H9 (cell line): ENCODE measurements around the gene SLC25A22. TPM values are rescaled to one million over a fixed set of nuclear protein-coding genes. Genes with fewer than 3 reads are reported as not detected.
A peak's percentile ranks its signal among the peaks of the same experiment; 100 is the strongest.

Experiments used
- DNase-seq: peaks from one replicate; pipeline ENCODE4 v3.0.0-alpha.2; 2017
- H2AFZ ChIP-seq: one replicate; pipeline ENCODE4 v1.6.1; 2013; ENCODE audit warnings: mild to moderate bottlenecking, low read length, control low read depth, moderate library complexity
- H2AK5ac ChIP-seq: 2 replicates; pipeline ENCODE4 v1.6.1; 2013; ENCODE audit warnings: low read length, control low read depth, mixed read lengths; ENCODE audit not compliant: insufficient read length
- H2BK120ac ChIP-seq: one replicate; pipeline ENCODE4 v1.6.1; 2013; ENCODE audit warnings: low read depth, mild to moderate bottlenecking, low read length, control low read depth, inconsistent platforms; ENCODE audit not compliant: poor library complexity, severe bottlenecking
- H2BK12ac ChIP-seq: 2 replicates; pipeline ENCODE4 v1.6.1; 2013; ENCODE audit warnings: low read length, control low read depth, mixed read lengths, low read depth; ENCODE audit not compliant: insufficient read length
- H2BK15ac ChIP-seq: 2 replicates; pipeline ENCODE4 v1.6.1; 2013; ENCODE audit warnings: low read depth, low read length, control low read depth
- H2BK20ac ChIP-seq: one replicate; pipeline ENCODE4 v1.6.1; 2013; ENCODE audit warnings: low read depth, mild to moderate bottlenecking, low read length, control low read depth, inconsistent platforms; ENCODE audit not compliant: poor library complexity, severe bottlenecking
- H2BK5ac ChIP-seq: 2 replicates; pipeline ENCODE4 v1.6.1; 2013; ENCODE audit warnings: low read length, control low read depth, mixed read lengths; ENCODE audit not compliant: insufficient read length
- H3K14ac ChIP-seq: 2 replicates; pipeline ENCODE4 v1.6.1; 2013; ENCODE audit warnings: low read length, control low read depth; ENCODE audit not compliant: insufficient read depth
- H3K18ac ChIP-seq: 2 replicates; pipeline ENCODE4 v1.6.1; 2013; ENCODE audit warnings: low read depth, mild to moderate bottlenecking, mixed read lengths, low read length, control low read depth; ENCODE audit not compliant: insufficient read length
- H3K23ac ChIP-seq: 2 replicates; pipeline ENCODE4 v1.6.1; 2013; ENCODE audit warnings: low read length, control low read depth, mixed read lengths, low read depth; ENCODE audit not compliant: insufficient read length
- H3K23me2 ChIP-seq: 2 replicates; pipeline ENCODE4 v1.6.1; 2013; ENCODE audit warnings: low read depth, mild to moderate bottlenecking, mixed read lengths, low read length, control low read depth; ENCODE audit not compliant: insufficient read length, poor library complexity, severe bottlenecking
- H3K27ac ChIP-seq: 2 replicates; pipeline ENCODE4 v1.5.1; 2013; ENCODE audit warnings: low read length, control low read depth, mixed read lengths, low read depth; ENCODE audit not compliant: insufficient read length
- H3K27me3 ChIP-seq: 2 replicates; pipeline ENCODE4 v1.6.1; 2013; ENCODE audit warnings: low read length, control low read depth, inconsistent platforms; ENCODE audit not compliant: insufficient read depth
- H3K4ac ChIP-seq: 2 replicates; pipeline ENCODE4 v1.6.1; 2013; ENCODE audit warnings: low read depth, mild to moderate bottlenecking, control low read depth, inconsistent platforms, low read length, moderate library complexity
- H3K4me1 ChIP-seq: 2 replicates; pipeline ENCODE4 v1.6.1; 2013; ENCODE audit warnings: low read length, control low read depth, inconsistent platforms; ENCODE audit not compliant: insufficient read depth
- H3K4me2 ChIP-seq: 2 replicates; pipeline ENCODE4 v1.6.1; 2013; ENCODE audit warnings: low read length, control low read depth, mixed read lengths; ENCODE audit not compliant: insufficient read length, insufficient read depth
- H3K56ac ChIP-seq: 2 replicates; pipeline ENCODE4 v1.6.1; 2013; ENCODE audit warnings: low read depth, mild to moderate bottlenecking, mixed read lengths, low read length, control low read depth; ENCODE audit not compliant: insufficient read length
- H3K79me1 ChIP-seq: 2 replicates; pipeline ENCODE4 v1.6.1; 2013; ENCODE audit warnings: low read depth, mild to moderate bottlenecking, moderate library complexity, low read length, control low read depth, inconsistent platforms; ENCODE audit not compliant: insufficient read depth, poor library complexity, severe bottlenecking
- H3K79me2 ChIP-seq: 2 replicates; pipeline ENCODE4 v1.6.1; 2013; ENCODE audit warnings: low read length, control low read depth, inconsistent platforms; ENCODE audit not compliant: insufficient read depth
- H3K9ac ChIP-seq: 2 replicates; pipeline ENCODE4 v1.6.1; 2013; ENCODE audit warnings: low read length, control low read depth, mixed read lengths; ENCODE audit not compliant: insufficient read length; ENCODE audit errors: extremely low read depth
- H3K9me3 ChIP-seq: one replicate; pipeline ENCODE4 v1.6.1; 2013; ENCODE audit warnings: low read depth, low read length, inconsistent platforms; ENCODE audit not compliant: control insufficient read depth
- H3T11ph ChIP-seq: one replicate; pipeline ENCODE4 v1.6.1; 2013; ENCODE audit warnings: mild to moderate bottlenecking, low read length, control low read depth, inconsistent platforms
- H4K20me1 ChIP-seq: one replicate; pipeline ENCODE4 v1.6.1; 2013; ENCODE audit not compliant: control insufficient read depth, insufficient read length, insufficient read depth
- H4K5ac ChIP-seq: 2 replicates; pipeline ENCODE4 v1.6.1; 2013; ENCODE audit warnings: low read depth, mild to moderate bottlenecking, mixed read lengths, low read length, control low read depth; ENCODE audit not compliant: insufficient read length
- H4K8ac ChIP-seq: replicated peaks from 2 replicates; pipeline ENCODE4 v1.6.1; 2013; ENCODE audit warnings: low read length, control low read depth, mixed read lengths, low read depth; ENCODE audit not compliant: insufficient read length
- H4K91ac ChIP-seq: 2 replicates; pipeline ENCODE4 v1.6.1; 2013; ENCODE audit warnings: low read depth, mild to moderate bottlenecking, moderate library complexity, mixed read lengths, low read length, control low read depth; ENCODE audit not compliant: insufficient read length
- H3K27ac Mint-ChIP-seq, 3 experiments: 2 replicates in 2 of 3; 3 replicates in 1 of 3; pipeline ENCODE4 v1.8.0; 2020 to 2021; ENCODE audit warnings: mixed read lengths in 3 of 3, mild to moderate bottlenecking in 1 of 3, moderate library complexity in 1 of 3
- H3K27me3 Mint-ChIP-seq: 2 replicates; pipeline ENCODE4 v1.8.0; 2021; ENCODE audit warnings: low read depth, mild to moderate bottlenecking, moderate library complexity, mixed read lengths
- H3K36me3 Mint-ChIP-seq, 3 experiments: 2 replicates in 2 of 3; 3 replicates in 1 of 3; pipeline ENCODE4 v1.8.0; 2020 to 2021; ENCODE audit warnings: low read depth in 3 of 3, mixed read lengths in 3 of 3; ENCODE audit not compliant: insufficient read depth in 1 of 3
- H3K4me1 Mint-ChIP-seq, 2 experiments: 2 replicates each; pipeline ENCODE4 v1.8.0; 2020; ENCODE audit warnings: mixed read lengths in 2 of 2
- H3K4me3 Mint-ChIP-seq, 2 experiments: 2 replicates in 1 of 2; 3 replicates in 1 of 2; pipeline ENCODE4 v1.8.0; 2020 to 2021; ENCODE audit warnings: mild to moderate bottlenecking in 2 of 2, mixed read lengths in 2 of 2, moderate library complexity in 1 of 2
- H3K9me3 Mint-ChIP-seq, 2 experiments: 2 replicates in 1 of 2; 3 replicates in 1 of 2; pipeline ENCODE4 v1.8.0; 2020; ENCODE audit warnings: mild to moderate bottlenecking in 2 of 2, mixed read lengths in 2 of 2, moderate library complexity in 1 of 2
- WGBS: extraction: QIAGEN DNeasy Blood & Tissue Kit; methylation state at CpG from one replicate; pipeline ENCODE4 v1.1.7; 2013; ENCODE audit warnings: missing lambda C conversion rate, low lambda C conversion rate, mixed read lengths; ENCODE audit not compliant: insufficient read length; ENCODE audit errors: extremely low coverage; 5-methylcytosine and 5-hydroxymethylcytosine counted together
- total RNA-seq: library from RNA; stranded (reverse); gene quantifications from 2 replicates; pipeline ENCODE4 v1.2.1, GENCODE V29; 2021
- TF ChIP-seq, protein P1 (sequence below): fragments of 200-600 bp; sonication (generic); conservative IDR thresholded peaks from 3 replicates; pipeline ENCODE4 v1.8.0; 2021; ENCODE audit warnings: antibody characterized with exemption, mild to moderate bottlenecking

The SLC25A22 gene
- total RNA-seq, 1 experiment from 2014 or later, result 51.9 TPM

GRCh38 chr11:826836-827145 is 28.7 kb upstream of the SLC25A22 start:
- Mint-ChIP-seq H3K36me3 (peaks cover 0 to 24% (median 14%) of the 10 kb centered on the region in 3 experiments), H3K27me3 (peaks cover 30% of the 10 kb centered on the region), H3K27ac (no peak overlapping the region), H3K9me3 (no peaks in the 10 kb centered on the region; a peak in 1 of 5 replicates), H3K4me3 (peak overlapping the region; percentile 59 to 78), H3K4me1 (peaks cover 28 to 37% of the 10 kb centered on the region in 2 experiments)
- Histone ChIP-seq H3K27me3 (peaks cover 8% of the 10 kb centered on the region; the same call in 1 of the 2 replicates), H2BK120ac (no peak overlapping the region), H3K79me1 (no peaks in the 10 kb centered on the region), H3K4me1 (no peaks in the 10 kb centered on the region; the same call in 1 of the 2 replicates), H3K9ac (no peak overlapping the region), H3K27ac (no peak overlapping the region), H3K18ac (no peak overlapping the region), H3K9me3 (no peaks in the 10 kb centered on the region), H3K79me2 (no peaks in the 10 kb centered on the region), H2BK12ac (no peak overlapping the region), H2AFZ (no peak overlapping the region), H3K4me2 (peak overlapping the region; percentile 58), H3K56ac (no peak overlapping the region), H3K23ac (no peak overlapping the region), H3K14ac (no peak overlapping the region), H4K5ac (no peak overlapping the region), H3T11ph (no peak overlapping the region), H2BK20ac (no peak overlapping the region), H2AK5ac (no peak overlapping the region), H2BK5ac (no peak overlapping the region), H2BK15ac (no peak overlapping the region), H3K23me2 (peaks cover 24% of the 10 kb centered on the region), H4K20me1 (no peaks in the 10 kb centered on the region), H4K8ac (no peak overlapping the region), H3K4ac (no peak overlapping the region), H4K91ac (no peak overlapping the region)
- no CpG with 5 or more reads among the region's 22 CpGs for WGBS
- no peak for DNase-seq
- TF ChIP-seq, protein P1, sequence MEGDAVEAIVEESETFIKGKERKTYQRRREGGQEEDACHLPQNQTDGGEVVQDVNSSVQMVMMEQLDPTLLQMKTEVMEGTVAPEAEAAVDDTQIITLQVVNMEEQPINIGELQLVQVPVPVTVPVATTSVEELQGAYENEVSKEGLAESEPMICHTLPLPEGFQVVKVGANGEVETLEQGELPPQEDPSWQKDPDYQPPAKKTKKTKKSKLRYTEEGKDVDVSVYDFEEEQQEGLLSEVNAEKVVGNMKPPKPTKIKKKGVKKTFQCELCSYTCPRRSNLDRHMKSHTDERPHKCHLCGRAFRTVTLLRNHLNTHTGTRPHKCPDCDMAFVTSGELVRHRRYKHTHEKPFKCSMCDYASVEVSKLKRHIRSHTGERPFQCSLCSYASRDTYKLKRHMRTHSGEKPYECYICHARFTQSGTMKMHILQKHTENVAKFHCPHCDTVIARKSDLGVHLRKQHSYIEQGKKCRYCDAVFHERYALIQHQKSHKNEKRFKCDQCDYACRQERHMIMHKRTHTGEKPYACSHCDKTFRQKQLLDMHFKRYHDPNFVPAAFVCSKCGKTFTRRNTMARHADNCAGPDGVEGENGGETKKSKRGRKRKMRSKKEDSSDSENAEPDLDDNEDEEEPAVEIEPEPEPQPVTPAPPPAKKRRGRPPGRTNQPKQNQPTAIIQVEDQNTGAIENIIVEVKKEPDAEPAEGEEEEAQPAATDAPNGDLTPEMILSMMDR, result no peak
